ENCODE results near the gene TRIM51G.
"Not testable (repeated sequence)": the region's sequence is repeated elsewhere in the genome, so short reads cannot be mapped to it uniquely, and the experiment has no call there.

TRIM51G gene

GRCh38 chr11:48983785-48984184, at the start of gene TRIM51G:
Gene TRIM51G (minus strand): TSS chr11:48983885. CDS start chr11:48981695, 2,190 bp downstream.
- DNase-seq: not testable (repeated sequence)

- not testable (repeated sequence) for DNase-seq
Measured at GRCh38 chr11:49028523-49028922, 44.8 kb upstream of the TRIM51G start, which contains the start of gene TRIM49B. Gene TRIM49B (plus strand): TSS chr11:49028823. CDS start chr11:49031600, 2,777 bp downstream.

GRCh38 chr11:48968592-48968991, 15.1 kb downstream of the TRIM51G start:
- DNase-seq: not testable (repeated sequence)

- DNase-seq: not testable (repeated sequence)
Measured at GRCh38 chr11:48955315-48956049, 28.2 kb downstream of the TRIM51G start.

- DNase-seq: not testable (repeated sequence)
Measured at GRCh38 chr11:48945796-48946195, 37.9 kb downstream of the TRIM51G start.
